A673 (cell line): ENCODE results near the gene LYPLA2. TPM values are rescaled to one million over a fixed set of nuclear protein-coding genes. Genes with fewer than 3 reads are reported as not detected.
A peak's percentile ranks its signal among the peaks of the same experiment; 100 is the strongest.
"Not testable (repeated sequence)": the region's sequence is repeated elsewhere in the genome, so short reads cannot be mapped to it uniquely, and the experiment has no call there.

Experiments used
- BruUV-seq: library from RNA; stranded (reverse); fragments of 400-500 nt; replicated peaks from 2 replicates; lab custom pipeline; 2021; lab: Mats Ljungman, UMichigan
- CTCF ChIA-PET: fragments of 300-600 bp; sonication (Branson Sonifier 250); formaldehyde crosslinking; loops from one replicate; lab custom pipeline; 2022; ENCODE audit warnings: antibody characterized with exemption; lab: Charles Lee
- POLR2A ChIA-PET: fragments of 300-600 bp; sonication (Branson Sonifier 250); formaldehyde crosslinking; loops from one replicate; lab custom pipeline; 2022; ENCODE audit warnings: antibody characterized with exemption; ENCODE audit not compliant: low non-redundant PET; lab: Charles Lee
- DNase-seq: peaks from one replicate; pipeline ENCODE4 v3.0.0-alpha.2; 2015; ENCODE audit warnings: low spot score
- H3K27ac ChIP-seq: fragments of 200-600 bp; sonication (generic); 2 replicates; pipeline ENCODE4 v1.5.1; 2016; ENCODE audit warnings: mixed run types, low read depth, mild to moderate bottlenecking, mixed read lengths, antibody characterized with exemption, low read length; ENCODE audit not compliant: poor library complexity, severe bottlenecking
- H3K27me3 ChIP-seq: fragments of 200-600 bp; sonication (generic); replicated peaks from 2 replicates; pipeline ENCODE4 v1.6.1; 2017; ENCODE audit warnings: mixed run types, low read depth, mild to moderate bottlenecking, mixed read lengths, antibody characterized with exemption, low read length; ENCODE audit not compliant: insufficient read depth, poor library complexity
- H3K36me3 ChIP-seq: fragments of 200-600 bp; sonication (generic); 2 replicates; pipeline ENCODE4 v1.6.1; 2016; ENCODE audit warnings: mixed run types, mild to moderate bottlenecking, mixed read lengths, antibody characterized with exemption, low read length; ENCODE audit not compliant: insufficient read depth, poor library complexity, severe bottlenecking
- H3K4me1 ChIP-seq: fragments of 200-600 bp; sonication (generic); 2 replicates; pipeline ENCODE4 v1.6.1; 2017; ENCODE audit warnings: mixed run types, mild to moderate bottlenecking, mixed read lengths, antibody characterized with exemption, low read length; ENCODE audit not compliant: insufficient read depth, poor library complexity, severe bottlenecking
- H3K4me3 ChIP-seq: fragments of 200-600 bp; sonication (generic); 2 replicates; pipeline ENCODE4 v1.5.1; 2016; ENCODE audit warnings: low read depth, mixed run types, mild to moderate bottlenecking, mixed read lengths, low read length; ENCODE audit not compliant: poor library complexity, severe bottlenecking
- H3K9me3 ChIP-seq: fragments of 200-600 bp; sonication (generic); 2 replicates; pipeline ENCODE4 v1.6.1; 2016; ENCODE audit warnings: mixed run types, low read depth, mild to moderate bottlenecking, mixed read lengths, antibody characterized with exemption, low read length; ENCODE audit not compliant: poor library complexity, severe bottlenecking
- EZH2 ChIP-seq: fragments of 200-600 bp; sonication (generic); IDR thresholded peaks from 2 replicates; pipeline ENCODE4 v1.6.1; 2017; ENCODE audit warnings: borderline replicate concordance, low read depth, mild to moderate bottlenecking, mixed read lengths, antibody characterized with exemption, low read length; ENCODE audit not compliant: poor library complexity, severe bottlenecking
- intact Hi-C: fragments of 100-400 bp; cut with micrococcal nuclease; formaldehyde crosslinking; loops from one replicate; pipeline ENCODE4 v1.10.0; 2022; ENCODE audit not compliant: unreplicated experiment
- total RNA-seq: library from RNA; stranded (reverse); gene quantifications from 2 replicates; pipeline ENCODE4 v1.2.3, GENCODE V29; 2021
- TF ChIP-seq, protein P1 (sequence below): fragments of 300-800, 200-600 bp; sonication (generic); conservative IDR thresholded peaks from 2 replicates; pipeline ENCODE4 v1.5.1; 2017; ENCODE audit warnings: low read depth, mild to moderate bottlenecking, antibody characterized with exemption, low read length, moderate library complexity, mixed read lengths

The LYPLA2 gene
- total RNA-seq, 1 experiment from 2014 or later: 66.2 TPM

DNA sequence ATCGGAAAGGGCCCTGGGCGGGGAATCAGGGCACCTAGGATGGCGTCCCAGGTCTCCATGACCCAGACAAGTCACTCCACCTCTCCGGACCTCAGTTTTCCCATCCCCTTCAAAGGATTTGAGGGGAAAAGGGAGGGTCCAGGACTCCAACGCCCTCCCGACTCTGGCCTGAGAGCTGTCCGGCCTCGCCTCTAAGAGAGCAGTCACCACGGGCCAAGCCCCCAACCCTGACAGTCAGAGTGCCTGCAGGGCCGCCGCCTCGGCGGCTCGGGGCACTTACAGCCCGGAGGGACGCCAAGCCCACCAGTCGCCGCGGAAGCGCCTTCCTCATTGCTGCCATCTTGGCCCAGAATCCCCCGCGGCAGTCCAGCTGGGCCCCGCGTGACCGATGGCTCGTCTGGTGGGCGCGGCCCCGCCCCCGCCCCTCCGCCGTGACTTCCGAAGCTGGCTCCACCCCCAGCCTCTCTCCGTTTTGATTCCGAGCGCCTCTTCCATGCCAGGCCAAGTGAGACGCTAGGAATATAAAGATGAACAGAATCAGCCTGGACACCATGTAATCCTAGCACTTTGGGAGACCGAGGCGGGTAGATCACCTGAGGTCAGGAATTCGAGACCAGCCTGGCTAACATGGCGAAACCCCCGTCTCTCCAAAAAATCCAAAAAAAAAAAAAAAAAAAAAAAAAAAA lies 34.3 kb downstream of the LYPLA2 start, which contains the start of gene HMGCL:
Gene HMGCL, minus strand, starts transcription at position 354 of the 686 bp plus-strand sequence. Its CDS starts 14 bp downstream, at position 340.
- intact Hi-C loops: no loop called here

DNA sequence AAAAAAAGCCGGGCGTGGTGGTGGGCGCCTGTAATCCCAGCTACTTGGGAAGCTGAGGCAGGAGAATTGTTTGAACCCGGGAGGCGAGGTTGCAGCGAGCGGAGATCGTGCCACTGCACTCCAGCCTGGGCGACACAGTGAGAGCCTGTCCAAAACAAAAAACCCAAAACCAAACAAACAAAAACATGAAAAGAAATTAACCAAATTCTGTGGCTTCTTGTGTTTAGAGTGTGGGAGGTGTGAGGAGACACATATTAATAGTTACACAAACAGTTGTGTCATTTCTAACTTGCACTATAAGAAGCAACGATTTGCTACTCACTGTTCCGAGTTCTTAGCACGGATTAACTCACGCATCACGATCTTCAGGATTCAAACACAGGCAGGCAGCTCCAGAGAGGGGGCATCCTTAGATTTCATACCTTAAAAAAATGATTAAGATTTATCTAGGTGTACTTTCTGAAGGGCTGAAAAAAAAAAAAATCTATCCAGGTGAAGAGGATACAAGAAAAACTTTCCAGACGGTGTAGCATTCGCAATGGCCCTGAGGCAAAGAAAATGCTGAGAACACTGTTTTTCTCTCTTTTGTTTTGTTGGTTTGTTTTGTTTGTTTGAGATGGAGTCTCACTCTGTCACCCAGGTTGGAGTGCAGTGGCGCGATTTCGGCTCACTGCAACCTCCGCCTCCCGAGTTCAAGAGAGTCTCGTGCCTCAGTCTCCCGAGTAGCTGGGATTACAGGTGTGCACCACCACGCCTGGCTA lies 35.0 kb downstream of the LYPLA2 start:
- no peak for TF ChIP-seq EZH2
- TF ChIP-seq, protein P1, sequence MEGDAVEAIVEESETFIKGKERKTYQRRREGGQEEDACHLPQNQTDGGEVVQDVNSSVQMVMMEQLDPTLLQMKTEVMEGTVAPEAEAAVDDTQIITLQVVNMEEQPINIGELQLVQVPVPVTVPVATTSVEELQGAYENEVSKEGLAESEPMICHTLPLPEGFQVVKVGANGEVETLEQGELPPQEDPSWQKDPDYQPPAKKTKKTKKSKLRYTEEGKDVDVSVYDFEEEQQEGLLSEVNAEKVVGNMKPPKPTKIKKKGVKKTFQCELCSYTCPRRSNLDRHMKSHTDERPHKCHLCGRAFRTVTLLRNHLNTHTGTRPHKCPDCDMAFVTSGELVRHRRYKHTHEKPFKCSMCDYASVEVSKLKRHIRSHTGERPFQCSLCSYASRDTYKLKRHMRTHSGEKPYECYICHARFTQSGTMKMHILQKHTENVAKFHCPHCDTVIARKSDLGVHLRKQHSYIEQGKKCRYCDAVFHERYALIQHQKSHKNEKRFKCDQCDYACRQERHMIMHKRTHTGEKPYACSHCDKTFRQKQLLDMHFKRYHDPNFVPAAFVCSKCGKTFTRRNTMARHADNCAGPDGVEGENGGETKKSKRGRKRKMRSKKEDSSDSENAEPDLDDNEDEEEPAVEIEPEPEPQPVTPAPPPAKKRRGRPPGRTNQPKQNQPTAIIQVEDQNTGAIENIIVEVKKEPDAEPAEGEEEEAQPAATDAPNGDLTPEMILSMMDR: no peak
- intact Hi-C loops: no loop called here
- Histone ChIP-seq H3K27me3 (no peaks in the 10 kb centered on the region), H3K27ac (peak overlapping the region; percentile 93), H3K9me3 (no peaks in the 10 kb centered on the region), H3K4me1 (peaks cover 12% of the 10 kb centered on the region), H3K4me3 (peak overlapping the region; percentile 82), H3K36me3 (no peaks in the 10 kb centered on the region)
- BruUV-seq: TSS peak; percentile 75
- CTCF ChIA-PET: interaction anchor here (0.6 to 1.0 kb wide), 3 partner anchors 15 to 91 kb away, joined by 4 to 6 read pairs (median 5); no protein-coding TSS in a partner anchor
- DNase-seq: no peak
- POLR2A ChIA-PET: interaction anchor here (0.6 kb wide), 1 partner anchor 810 kb away, joined by 3 read pairs; the partner anchor contains the start of gene TEX46

More for the DNA sequence above, 34.3 kb downstream of the LYPLA2 start, which contains the start of gene HMGCL:
- ChIA-PET CTCF (interaction anchor here (0.6 to 1.0 kb wide), 3 partner anchors 14 to 91 kb away, joined by 4 to 6 read pairs (median 5); no protein-coding TSS in a partner anchor), POLR2A (interaction anchor here (0.6 kb wide), 1 partner anchor 810 kb away, joined by 3 read pairs; the partner anchor contains the start of gene TEX46)
- Histone ChIP-seq H3K36me3 (no peaks in the 10 kb centered on the region), H3K27me3 (no peaks in the 10 kb centered on the region), H3K27ac (peak within 1 kb of the TSS; percentile 93), H3K4me1 (peaks cover 12% of the 10 kb centered on the region), H3K4me3 (peak within 1 kb of the TSS; percentile 82), H3K9me3 (no peaks in the 10 kb centered on the region)
- DNase-seq: peak; percentile 95
- TF ChIP-seq EZH2: no peak
- TF ChIP-seq, protein P1: no peak
- no TSS peak for BruUV-seq

DNA sequence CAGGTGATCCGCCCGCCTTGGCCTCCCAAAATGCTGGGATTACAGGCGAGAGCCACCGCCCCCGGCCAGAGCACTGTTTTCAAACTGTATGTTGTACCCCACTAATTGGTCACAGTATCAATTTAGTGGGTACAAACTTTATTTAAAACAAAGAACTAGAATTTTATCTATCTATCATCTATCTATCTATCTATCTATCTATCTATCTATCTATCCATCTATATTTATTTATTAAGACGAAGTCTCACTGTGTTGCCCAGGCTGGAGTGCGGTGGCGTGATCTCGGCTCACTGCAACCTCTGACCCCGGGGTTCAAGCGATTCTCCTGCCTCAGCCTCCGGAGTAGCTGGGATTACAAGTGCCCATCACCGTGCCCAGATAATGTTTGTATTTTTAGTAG lies 35.6 kb downstream of the LYPLA2 start:
- H3K4me1 ChIP-seq: peaks cover 12% of the 10 kb centered on the region
- H3K27ac ChIP-seq, DNase-seq, intact Hi-C loops, H3K27me3 ChIP-seq, CTCF ChIA-PET, BruUV-seq, H3K9me3 ChIP-seq, POLR2A ChIA-PET, H3K4me3 ChIP-seq, H3K36me3 ChIP-seq: not testable (repeated sequence)
